OCI-LY1 (cell line): ENCODE data around the gene ZBED2.

ENCODE experiments used
- CTCF ChIP-seq: fragments of 200-600 bp; sonication (generic), shearing (Covaris generic); IDR thresholded peaks from 2 replicates; pipeline ENCODE4 v1.5.1; 2017; ENCODE audit warnings: mild to moderate bottlenecking, antibody characterized with exemption, low read length, moderate library complexity, mixed read lengths
- EZH2 ChIP-seq: fragments of 200-600 bp; sonication (generic), shearing (Covaris generic); IDR thresholded peaks from 2 replicates; pipeline ENCODE4 v1.8.0; 2017; ENCODE audit warnings: borderline replicate concordance, mixed run types, mild to moderate bottlenecking, antibody characterized with exemption, low read length, moderate library complexity, mixed read lengths

GRCh38 chr3:111588527-111588926, 6.6 kb downstream of the ZBED2 start:
- TF ChIP-seq EZH2 (no peak), CTCF (no peak)
